Stomach (tissue), 9 donors: ENCODE results near the gene SLC35B4. TPM values are rescaled to one million over a fixed set of nuclear protein-coding genes. Genes with fewer than 3 reads are reported as not detected.

Experiments
- DNase-seq, 2 donors: peaks; one replicate each; pipeline versions ENCODE4 v3.0.0 to v3.0.0-alpha.2; 2013 to 2019
- H3K27ac ChIP-seq, 5 donors: fragments of 200-600 bp in 4 of 5; sonication (generic) in 4 of 5; one replicate each; pipeline ENCODE4 v1.5.1; 2013 to 2019; ENCODE audit warnings: mild to moderate bottlenecking in 1 of 5, moderate library complexity in 1 of 5
- H3K27me3 ChIP-seq, 3 donors: fragments of 200-600 bp; sonication (generic); one replicate each; pipeline ENCODE4 v1.5.1; 2017 to 2019; ENCODE audit warnings: mixed run types in 1 of 3
- H3K36me3 ChIP-seq, 4 donors: fragments of 200-600 bp; sonication (generic); 1 replicate in 3 of 4; 2 replicates in 1 of 4; pipeline ENCODE4 v1.5.1; 2016 to 2019
- H3K4me1 ChIP-seq, 4 donors: fragments of 200-600 bp; sonication (generic); one replicate each; pipeline ENCODE4 v1.5.1; 2016 to 2019
- H3K4me3 ChIP-seq, 4 donors: fragments of 200-600 bp; sonication (generic) in 3 of 4; one replicate each; pipeline ENCODE4 v1.5.1; 2016 to 2019; ENCODE audit warnings: mild to moderate bottlenecking in 1 of 4
- H3K9me3 ChIP-seq, 4 donors: fragments of 200-600 bp; sonication (generic); one replicate each; pipeline ENCODE4 v1.5.1; 2016 to 2019
- CTCF ChIP-seq, 7 experiments: fragments of 450-650 bp in 4 of 7; fragments of 200-600 bp in 3 of 7; sonication (generic) in 3 of 7; IDR thresholded peaks; one replicate each; pipeline ENCODE4 v1.5.1; 2016 to 2019; ENCODE audit warnings: antibody characterized with exemption in 7 of 7, control low read depth in 2 of 7, mild to moderate bottlenecking in 1 of 7
- EP300 ChIP-seq: sonication (generic); formaldehyde crosslinking; IDR thresholded peaks from one replicate; pipeline ENCODE4 v1.6.1; 2017; ENCODE audit warnings: antibody characterized with exemption
- POLR2A ChIP-seq, 4 donors: fragments of 450-650 bp; IDR thresholded peaks; one replicate each; pipeline ENCODE4 v1.6.1; 2016; ENCODE audit warnings: antibody characterized with exemption in 4 of 4, control low read depth in 2 of 4, mild to moderate bottlenecking in 1 of 4, moderate library complexity in 1 of 4
- POLR2AphosphoS5 ChIP-seq, 3 donors: sonication (generic); formaldehyde crosslinking; IDR thresholded peaks; one replicate each; pipeline ENCODE4 v1.6.1; 2016; ENCODE audit warnings: antibody characterized with exemption in 3 of 3
- WGBS, 5 donors: extraction: QIAGEN DNeasy Blood & Tissue Kit in 3 of 5; methylation state at CpG; one replicate each; pipeline versions ENCODE4 v1.1.5 to v1.1.7; 2013 to 2018; 5-methylcytosine and 5-hydroxymethylcytosine counted together
- intact Hi-C: fragments of 100-400 bp; cut with DNase I; formaldehyde crosslinking; loops from one replicate; pipeline ENCODE4 v1.15.1; 2023; ENCODE audit warnings: low total_unique reads
- polyA plus RNA-seq, 3 donors: library from polyadenylated mRNA; stranded (reverse); fragments of 200-250 nt; gene quantifications; one replicate each; pipeline ENCODE4 v1.2.3, GENCODE V29; 2013
- total RNA-seq, 5 donors: library from RNA; depleted of rRNA; stranded (reverse); fragments of >200 nt; gene quantifications; one replicate each; pipeline versions ENCODE4 v1.1.0 to v1.2.3, GENCODE V29; 2014 to 2016
- donor health status: healthy with polysubstance abuse.
- donor health status: Bipolar disorder and iron deficiency.
- donor health status: healthy.

SLC35B4 gene
- total and polyA plus RNA-seq, 8 donors = 1.9 to 13.0 (median 3.4) TPM

GRCh38 chr7:134246761-134247160, 70.0 kb downstream of the SLC35B4 start:
- no peaks in the 10 kb centered on the region for H3K36me3 ChIP-seq
- intact Hi-C loops = no loop called here
- no peaks in the 10 kb centered on the region for H3K27me3 ChIP-seq
- H3K27ac ChIP-seq = no peak overlapping the region
- WGBS, 5 donors = 79 to 86% (median 82%) methylated on average over 2 of the region's 2 CpGs
- no peaks in the 10 kb centered on the region for H3K4me1 ChIP-seq
- H3K4me3 ChIP-seq = no peak overlapping the region
- DNase-seq = no peak
- no peak for TF ChIP-seq EP300
- no peak for TF ChIP-seq CTCF (IDR thresholded peaks at IDR 0.05)
- TF ChIP-seq POLR2AphosphoS5 (IDR thresholded peaks at IDR 0.05) = no peak
- no peak for TF ChIP-seq POLR2A (IDR thresholded peaks at IDR 0.05)
- H3K9me3 ChIP-seq = no peaks in the 10 kb centered on the region

GRCh38 chr7:134246347-134246746, 70.4 kb downstream of the SLC35B4 start:
- no peak overlapping the region for H3K27ac ChIP-seq
- H3K4me1 ChIP-seq = no peaks in the 10 kb centered on the region
- no peak overlapping the region for H3K4me3 ChIP-seq
- no peaks in the 10 kb centered on the region for H3K36me3 ChIP-seq
- WGBS, 5 donors = 44 to 56% (median 51%) methylated on average over 3 of the region's 3 CpGs
- H3K9me3 ChIP-seq = no peaks in the 10 kb centered on the region
- H3K27me3 ChIP-seq = no peaks in the 10 kb centered on the region
- DNase-seq = no peak
- TF ChIP-seq EP300 = no peak
- no peak for TF ChIP-seq CTCF (IDR thresholded peaks at IDR 0.05)
- no peak for TF ChIP-seq POLR2A (IDR thresholded peaks at IDR 0.05)
- TF ChIP-seq POLR2AphosphoS5 (IDR thresholded peaks at IDR 0.05) = no peak
- intact Hi-C loops = no loop called here

- Histone ChIP-seq H3K36me3 (no peaks in the 10 kb centered on the region), H3K27me3 (no peaks in the 10 kb centered on the region), H3K9me3 (peaks cover 0 to 9% (median under 1%) of the 10 kb centered on the region in 4 donors), H3K4me1 (no peaks in the 10 kb centered on the region), H3K4me3 (no peak overlapping the region), H3K27ac (no peak overlapping the region)
- WGBS, 5 donors = 84 to 90% (median 88%) methylated on average over 2 of the region's 2 CpGs
- TF ChIP-seq EP300 (no peak), POLR2AphosphoS5 (IDR thresholded peaks at IDR 0.05) (no peak), CTCF (IDR thresholded peaks at IDR 0.05) (no peak)
- intact Hi-C loops = no loop called here
- DNase-seq = no peak
Measured at GRCh38 chr7:134245253-134245652, 71.5 kb downstream of the SLC35B4 start.

Other genes with a start within 250 kb of the SLC35B4 start
- 1 to 10 TPM in 3 of 5 donors, under 1 TPM in 1, not detected in 1; 0.89 to 4.1 (median 2.5) TPM for gene LRGUK, start 189.6 kb downstream of the SLC35B4 start, total RNA-seq
- gene LRGUK, start 189.6 kb downstream of the SLC35B4 start, polyA plus RNA-seq = under 1 TPM in 1 of 3 donors, not detected in 2; 0.10 TPM
- gene AKR1B1, start 142.2 kb upstream of the SLC35B4 start, total RNA-seq = 100 to 1,000 TPM in 1 of 5 donors, 10 to 100 TPM in 2, 1 to 10 TPM in 2; 2.9 to 186 (median 24.6) TPM
- gene AKR1B1, start 142.2 kb upstream of the SLC35B4 start, polyA plus RNA-seq = 100 to 1,000 TPM in 2 of 3 donors, 10 to 100 TPM in 1; 25.8 to 139 (median 104) TPM
- gene AKR1B10, start 210.6 kb upstream of the SLC35B4 start, total RNA-seq = 100 to 1,000 TPM in 4 of 5 donors, 10 to 100 TPM in 1; 68.1 to 439 (median 298) TPM
- 1,000 to 10,000 TPM in 1 of 3 donors, 100 to 1,000 TPM in 1, 10 to 100 TPM in 1; 95.0 to 1,745 (median 243) TPM for gene AKR1B10, start 210.6 kb upstream of the SLC35B4 start, polyA plus RNA-seq
- under 1 TPM in 1 of 5 donors, not detected in 4; 0.72 TPM for gene AKR1B15, start 232.2 kb upstream of the SLC35B4 start, total RNA-seq
- 1 to 10 TPM in 1 of 3 donors, under 1 TPM in 1, not detected in 1; 0.08 to 1.8 TPM for gene AKR1B15, start 232.2 kb upstream of the SLC35B4 start, polyA plus RNA-seq